Chondrocyte (in vitro differentiated cells): ENCODE data around the gene TSPO2. TPM values are rescaled to one million over a fixed set of nuclear protein-coding genes. Genes with fewer than 3 reads are reported as not detected.
"Not testable (repeated sequence)": the region's sequence is repeated elsewhere in the genome, so short reads cannot be mapped to it uniquely, and the experiment has no call there.

Source experiments
- DNase-seq: peaks from one replicate; pipeline ENCODE4 v3.0.0; 2021; ENCODE audit warnings: mixed read lengths, low spot score
- H3K27ac Mint-ChIP-seq: one replicate; pipeline ENCODE4 v1.8.0; 2021; ENCODE audit warnings: mild to moderate bottlenecking, moderate library complexity, mixed read lengths; ENCODE audit not compliant: unreplicated experiment
- H3K27me3 Mint-ChIP-seq: 2 replicates; pipeline ENCODE4 v1.8.0; 2021; ENCODE audit warnings: low read depth, mixed read lengths
- H3K36me3 Mint-ChIP-seq: 2 replicates; pipeline ENCODE4 v1.8.0; 2021; ENCODE audit warnings: low read depth, mixed read lengths
- H3K4me1 Mint-ChIP-seq: 2 replicates; pipeline ENCODE4 v1.8.0; 2021; ENCODE audit warnings: low read depth, mild to moderate bottlenecking, mixed read lengths
- H3K4me3 Mint-ChIP-seq: one replicate; pipeline ENCODE4 v1.8.0; 2021; ENCODE audit warnings: mild to moderate bottlenecking, moderate library complexity, mixed read lengths; ENCODE audit not compliant: unreplicated experiment
- H3K9me3 Mint-ChIP-seq: 2 replicates; pipeline ENCODE4 v1.8.0; 2021; ENCODE audit warnings: low read depth, mixed read lengths
- CTCF ChIP-seq: fragments of 200-600 bp; sonication (generic); IDR thresholded peaks from 2 replicates; pipeline ENCODE4 v1.5.0; 2021; ENCODE audit warnings: antibody characterized with exemption, mild to moderate bottlenecking, moderate library complexity
- total RNA-seq: library from RNA; stranded (reverse); gene quantifications from 3 replicates; pipeline ENCODE4 v1.2.1, GENCODE V29; 2021

TSPO2 gene
- total RNA-seq, 1 donor from 2014 or later = not detected

DNA sequence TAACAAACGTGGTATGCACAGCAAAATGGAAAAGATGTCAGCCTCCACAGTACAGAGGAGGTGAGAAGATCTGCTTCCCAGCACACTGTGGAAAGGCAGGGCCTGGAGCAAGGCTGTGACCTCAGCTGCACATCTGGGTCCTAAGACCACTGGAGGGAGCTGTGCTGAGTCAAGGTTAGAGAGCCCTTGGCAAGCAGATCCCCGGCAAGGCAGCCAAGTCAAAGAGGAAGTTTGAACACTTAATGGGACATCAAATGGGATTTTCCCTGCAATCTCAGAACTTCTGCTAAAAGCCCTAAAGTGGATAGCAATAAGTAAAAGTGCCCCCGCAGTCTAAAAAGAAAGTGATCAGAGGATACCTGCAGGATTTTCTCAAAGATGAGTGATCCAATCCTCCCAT is 42.7 kb upstream of the TSPO2 start:
- Mint-ChIP-seq H3K4me1 (peaks cover 15% of the 10 kb centered on the region), H3K4me3 (no peak overlapping the region), H3K27me3 (peaks cover 21% of the 10 kb centered on the region), H3K36me3 (no peaks in the 10 kb centered on the region), H3K9me3 (no peaks in the 10 kb centered on the region), H3K27ac (no peak overlapping the region)
- peak; percentile 36 for TF ChIP-seq CTCF
- DNase-seq = no peak

DNA sequence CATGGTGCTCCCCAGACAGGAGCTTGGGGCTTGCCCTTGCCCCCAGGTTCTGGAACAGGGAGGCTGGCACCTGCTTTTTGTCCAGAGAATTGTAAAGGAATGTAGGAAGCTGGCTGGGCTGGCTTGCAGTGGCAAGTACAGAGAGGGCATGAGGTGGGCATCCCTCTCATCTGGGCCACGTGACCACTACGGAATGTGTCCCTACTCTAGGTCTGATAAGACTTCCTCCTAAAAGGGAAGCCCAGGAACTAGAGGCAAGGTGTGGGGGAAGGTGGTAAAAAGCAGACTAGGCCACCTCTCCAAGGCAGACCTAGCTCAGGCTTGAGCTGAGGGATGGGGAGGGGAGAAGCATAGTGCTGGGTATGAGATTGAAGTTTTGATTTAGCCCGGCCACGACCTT is 42.0 kb upstream of the TSPO2 start:
- Mint-ChIP-seq H3K27ac (no peak overlapping the region), H3K4me3 (no peak overlapping the region), H3K4me1 (peaks cover 15% of the 10 kb centered on the region), H3K27me3 (peaks cover 25% of the 10 kb centered on the region), H3K9me3 (no peaks in the 10 kb centered on the region), H3K36me3 (no peaks in the 10 kb centered on the region)
- DNase-seq = no peak
- TF ChIP-seq CTCF = no peak

GRCh38 chr6:41002168-41002567 is 40.1 kb upstream of the TSPO2 start:
- no peak for TF ChIP-seq CTCF
- Mint-ChIP-seq H3K27ac (no peak overlapping the region), H3K9me3 (no peaks in the 10 kb centered on the region), H3K27me3 (peaks cover 29% of the 10 kb centered on the region), H3K4me3 (no peak overlapping the region), H3K36me3 (no peaks in the 10 kb centered on the region), H3K4me1 (peaks cover 6% of the 10 kb centered on the region)
- DNase-seq = no peak

- not testable (repeated sequence) for H3K27ac Mint-ChIP-seq, H3K36me3 Mint-ChIP-seq, H3K4me3 Mint-ChIP-seq, H3K9me3 Mint-ChIP-seq, H3K4me1 Mint-ChIP-seq, DNase-seq
- peaks cover 38% of the 10 kb centered on the region for H3K27me3 Mint-ChIP-seq
- TF ChIP-seq CTCF = peak; percentile 87
Measured at GRCh38 chr6:41006217-41006616, 36.0 kb upstream of the TSPO2 start.

DNA sequence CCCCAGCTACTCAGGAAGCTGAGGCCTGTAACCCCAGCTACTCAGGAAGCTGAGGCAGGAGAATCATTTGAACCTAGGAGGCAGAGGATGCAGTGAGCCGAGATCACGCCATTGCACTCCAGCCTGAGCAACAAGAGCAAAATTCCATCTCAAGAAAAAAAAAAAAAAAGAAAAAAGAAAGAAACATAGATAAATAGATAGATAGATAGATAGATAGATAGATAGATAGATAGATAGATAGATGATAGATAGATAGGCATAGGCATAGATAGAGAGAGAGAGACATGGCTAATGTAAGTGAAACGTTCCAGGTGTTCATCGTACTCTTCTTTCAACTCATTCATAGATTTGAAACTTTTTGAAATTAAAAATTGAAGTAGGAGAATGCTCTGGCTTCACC is 35.3 kb upstream of the TSPO2 start:
- H3K4me1 Mint-ChIP-seq, H3K27ac Mint-ChIP-seq, DNase-seq, H3K4me3 Mint-ChIP-seq, H3K36me3 Mint-ChIP-seq, H3K9me3 Mint-ChIP-seq: not testable (repeated sequence)
- peaks cover 33% of the 10 kb centered on the region for H3K27me3 Mint-ChIP-seq

- Mint-ChIP-seq H3K27ac (no peak overlapping the region), H3K9me3 (no peaks in the 10 kb centered on the region), H3K36me3 (peaks cover 2% of the 10 kb centered on the region), H3K4me3 (no peak overlapping the region), H3K27me3 (peaks cover 28% of the 10 kb centered on the region), H3K4me1 (no peaks in the 10 kb centered on the region)
- no peak for DNase-seq
- TF ChIP-seq CTCF = no peak
Measured at GRCh38 chr6:41008011-41008410, 34.3 kb upstream of the TSPO2 start.
